Psoas muscle (tissue), 8 donors: ENCODE results near the gene CARHSP1. TPM values are rescaled to one million over a fixed set of nuclear protein-coding genes. Genes with fewer than 3 reads are reported as not detected.

Experiments used
- ATAC-seq, 4 donors: fragments of 200-7000 bp; cut with Tn5 transposase; one replicate each; pipeline ENCODE4 v1.9.1; 2020; ENCODE audit warnings: moderate library complexity in 3 of 4, mild to moderate bottlenecking in 2 of 4
- DNase-seq, 2 donors: peaks; one replicate each; pipeline ENCODE4 v3.0.0-alpha.2; 2020
- H3K27ac ChIP-seq: fragments of 200-600 bp; one replicate; pipeline ENCODE4 v1.8.0; 2022
- H3K27me3 ChIP-seq, 3 donors: fragments of 200-600 bp in 1 of 3; one replicate each; pipeline versions ENCODE4 v1.6.1 to v1.8.0; 2013 to 2022; ENCODE audit warnings: low read length in 2 of 3, mild to moderate bottlenecking in 2 of 3, moderate library complexity in 1 of 3; ENCODE audit not compliant: insufficient read depth in 3 of 3
- H3K36me3 ChIP-seq, 2 donors: fragments of 200-600 bp in 1 of 2; one replicate each; pipeline versions ENCODE4 v1.6.1 to v1.8.0; 2013 to 2022; ENCODE audit warnings: low read depth in 1 of 2, mild to moderate bottlenecking in 1 of 2, moderate library complexity in 1 of 2; ENCODE audit not compliant: insufficient read depth in 1 of 2
- H3K4me1 ChIP-seq: fragments of 200-600 bp; one replicate; pipeline ENCODE4 v1.8.0; 2022
- H3K4me3 ChIP-seq: fragments of 200-600 bp; one replicate; pipeline ENCODE4 v1.8.0; 2022; ENCODE audit warnings: mild to moderate bottlenecking
- H3K9me3 ChIP-seq: fragments of 200-600 bp; one replicate; pipeline ENCODE4 v1.8.0; 2022
- WGBS, 3 donors: extraction: QIAGEN DNeasy Blood & Tissue Kit; methylation state at CpG; one replicate each; pipeline versions ENCODE4 v1.1.6 to v1.1.7; 2013; 5-methylcytosine and 5-hydroxymethylcytosine counted together
- intact Hi-C, 2 donors: fragments of 100-400 bp; cut with DNase I; formaldehyde crosslinking; loops; one replicate each; pipeline versions ENCODE4 v1.11.0 to v1.14.2; 2022
- polyA plus RNA-seq, 3 donors: library from polyadenylated mRNA; stranded (reverse); fragments of 200-250 nt; gene quantifications; one replicate each; pipeline ENCODE4 v1.2.3, GENCODE V29; 2013
- total RNA-seq, 4 donors: library from RNA; stranded (reverse); fragmentation: NEBNext Ultra II Directional in 2 of 4; extraction: Animal tissue kit (Norgen Biotek cat#: 25700) in 2 of 4; gene quantifications; one replicate each; pipeline versions ENCODE4 v1.2.1 to v1.2.4, GENCODE V29; 2021 to 2023
- TF ChIP-seq, protein P1 (sequence below): fragments of 200-600 bp; IDR thresholded peaks from one replicate; pipeline ENCODE4 v1.8.0; 2022; ENCODE audit warnings: antibody characterized with exemption
- donor health status: healthy with polysubstance abuse.
- donor health status: DM: no; HTN: no; CAD: no; lungs with moderate emphysema.
- donor health status: Bipolar disorder and iron deficiency.
- donor health status: healthy.
- donor health status: DM: yes; HTN: yes; CAD: no.
- donor health status: DM: no; HTN: no; CAD: no.
- donor health status: DM: no; HTN: no; CAD: no.
- donor health status: DM: yes; HTN: yes; CAD: no.

The CARHSP1 gene
- total and polyA plus RNA-seq, 7 donors: 9.8 to 23.0 (median 16.6) TPM

DNA sequence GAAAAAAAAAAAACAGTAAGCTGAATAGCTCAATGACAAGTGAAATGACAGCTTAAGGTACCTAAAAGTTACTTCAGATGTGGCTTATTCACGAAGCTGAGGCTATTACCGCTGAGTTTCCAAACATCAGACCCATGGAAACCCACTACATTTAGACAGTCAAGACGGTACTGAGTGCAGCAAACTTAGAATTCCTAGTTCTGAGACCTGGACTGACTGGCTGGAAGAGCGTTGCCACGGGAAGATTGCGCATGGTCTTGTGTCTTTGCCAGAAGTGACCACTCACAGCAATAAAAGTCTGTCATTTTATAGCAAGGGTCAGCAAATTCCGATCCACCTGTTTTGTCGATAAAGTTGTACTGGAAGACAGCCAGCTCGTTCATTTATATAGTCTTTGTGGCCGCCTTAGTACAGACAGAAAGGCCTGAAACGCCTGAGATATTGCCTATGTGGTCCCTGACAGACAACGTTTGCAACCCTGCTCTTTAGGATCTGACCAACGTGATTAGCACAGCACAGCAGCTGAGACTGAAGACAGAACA, 32.6 kb upstream of the CARHSP1 start:
- Histone ChIP-seq H3K4me3 (no peak overlapping the region), H3K27me3 (no peaks in the 10 kb centered on the region), H3K9me3 (no peaks in the 10 kb centered on the region), H3K4me1 (no peaks in the 10 kb centered on the region), H3K36me3 (peaks cover 31 to 100% of the 10 kb centered on the region in 2 donors), H3K27ac (no peak overlapping the region)
- no peak for DNase-seq
- TF ChIP-seq, protein P1, sequence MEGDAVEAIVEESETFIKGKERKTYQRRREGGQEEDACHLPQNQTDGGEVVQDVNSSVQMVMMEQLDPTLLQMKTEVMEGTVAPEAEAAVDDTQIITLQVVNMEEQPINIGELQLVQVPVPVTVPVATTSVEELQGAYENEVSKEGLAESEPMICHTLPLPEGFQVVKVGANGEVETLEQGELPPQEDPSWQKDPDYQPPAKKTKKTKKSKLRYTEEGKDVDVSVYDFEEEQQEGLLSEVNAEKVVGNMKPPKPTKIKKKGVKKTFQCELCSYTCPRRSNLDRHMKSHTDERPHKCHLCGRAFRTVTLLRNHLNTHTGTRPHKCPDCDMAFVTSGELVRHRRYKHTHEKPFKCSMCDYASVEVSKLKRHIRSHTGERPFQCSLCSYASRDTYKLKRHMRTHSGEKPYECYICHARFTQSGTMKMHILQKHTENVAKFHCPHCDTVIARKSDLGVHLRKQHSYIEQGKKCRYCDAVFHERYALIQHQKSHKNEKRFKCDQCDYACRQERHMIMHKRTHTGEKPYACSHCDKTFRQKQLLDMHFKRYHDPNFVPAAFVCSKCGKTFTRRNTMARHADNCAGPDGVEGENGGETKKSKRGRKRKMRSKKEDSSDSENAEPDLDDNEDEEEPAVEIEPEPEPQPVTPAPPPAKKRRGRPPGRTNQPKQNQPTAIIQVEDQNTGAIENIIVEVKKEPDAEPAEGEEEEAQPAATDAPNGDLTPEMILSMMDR: no peak
- intact Hi-C loops: no loop called here
- 78 to 83% (median 82%) methylated on average over 13 of the region's 13 CpGs for WGBS, 3 donors
- no peak for ATAC-seq

DNA sequence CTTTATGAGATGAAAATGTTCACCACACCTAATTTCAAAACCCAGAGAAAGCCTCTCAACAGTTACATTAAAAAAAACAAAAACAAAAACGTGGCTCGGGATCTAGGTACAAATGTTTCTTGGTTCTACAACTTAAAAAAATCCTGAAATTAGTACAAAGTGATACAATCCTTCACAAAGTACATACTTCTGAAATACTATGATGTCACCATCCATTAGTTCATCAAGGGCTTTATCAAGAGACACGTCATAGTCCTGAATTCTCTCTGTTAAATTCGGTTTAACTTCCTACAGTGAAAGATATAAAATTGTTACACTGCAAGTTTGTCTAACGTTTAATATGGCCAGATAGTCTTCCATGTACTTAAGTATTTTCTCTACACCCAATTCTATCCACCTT, 31.5 kb upstream of the CARHSP1 start:
- intact Hi-C loops: no loop called here

DNA sequence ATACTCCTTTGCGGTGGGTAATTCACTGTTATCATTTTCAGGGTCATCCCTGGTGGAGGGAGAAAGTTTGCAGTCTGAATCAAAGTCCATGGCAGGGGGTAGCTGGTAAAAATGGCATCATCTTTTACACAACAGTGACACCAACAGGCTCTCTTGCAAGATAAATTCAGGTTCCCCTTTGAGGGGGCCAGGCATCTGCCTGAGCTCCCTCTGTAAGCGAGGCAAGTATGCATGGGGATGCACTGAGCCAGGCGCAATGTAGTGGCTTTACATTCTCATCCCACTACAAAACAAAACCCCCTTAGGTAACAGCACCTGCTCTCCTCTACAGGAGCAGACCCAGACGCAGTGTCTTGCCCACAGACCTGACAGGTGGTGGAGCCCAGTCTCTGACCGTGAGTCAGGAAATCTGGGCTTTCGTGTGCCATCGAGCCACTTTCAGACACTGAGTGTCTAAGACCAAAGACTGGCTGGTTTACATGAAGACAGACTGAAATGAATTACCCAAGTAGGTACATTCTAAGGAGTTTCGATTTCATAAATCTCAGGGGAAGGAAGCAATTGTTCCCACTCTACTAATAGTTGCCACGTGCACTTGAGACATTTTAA, 31.0 kb upstream of the CARHSP1 start:
- H3K4me1 ChIP-seq: no peaks in the 10 kb centered on the region
- intact Hi-C loops: loop anchor here in 1 of 2 donors (10.0 kb wide), 1 partner anchor 215 kb away; no protein-coding TSS in a partner anchor
- no peak for ATAC-seq
- WGBS, 3 donors: 84 to 90% (median 87%) methylated on average over 9 of the region's 9 CpGs
- TF ChIP-seq, protein P1: no peak
- H3K27me3 ChIP-seq: no peaks in the 10 kb centered on the region
- peaks cover 26 to 100% of the 10 kb centered on the region in 2 donors for H3K36me3 ChIP-seq
- no peak for DNase-seq
- no peaks in the 10 kb centered on the region for H3K9me3 ChIP-seq
- no peak overlapping the region for H3K27ac ChIP-seq
- no peak overlapping the region for H3K4me3 ChIP-seq

More for the DNA sequence above, 31.5 kb upstream of the CARHSP1 start:
- Histone ChIP-seq H3K36me3 (peaks cover 26 to 100% of the 10 kb centered on the region in 2 donors), H3K27me3 (no peaks in the 10 kb centered on the region), H3K4me3 (no peak overlapping the region), H3K9me3 (no peaks in the 10 kb centered on the region), H3K27ac (no peak overlapping the region), H3K4me1 (no peaks in the 10 kb centered on the region)
- ATAC-seq: no peak
- TF ChIP-seq, protein P1: no peak
- WGBS, 3 donors: 78 to 88% (median 78%) methylated on average over 5 of the region's 5 CpGs
- DNase-seq: no peak

DNA sequence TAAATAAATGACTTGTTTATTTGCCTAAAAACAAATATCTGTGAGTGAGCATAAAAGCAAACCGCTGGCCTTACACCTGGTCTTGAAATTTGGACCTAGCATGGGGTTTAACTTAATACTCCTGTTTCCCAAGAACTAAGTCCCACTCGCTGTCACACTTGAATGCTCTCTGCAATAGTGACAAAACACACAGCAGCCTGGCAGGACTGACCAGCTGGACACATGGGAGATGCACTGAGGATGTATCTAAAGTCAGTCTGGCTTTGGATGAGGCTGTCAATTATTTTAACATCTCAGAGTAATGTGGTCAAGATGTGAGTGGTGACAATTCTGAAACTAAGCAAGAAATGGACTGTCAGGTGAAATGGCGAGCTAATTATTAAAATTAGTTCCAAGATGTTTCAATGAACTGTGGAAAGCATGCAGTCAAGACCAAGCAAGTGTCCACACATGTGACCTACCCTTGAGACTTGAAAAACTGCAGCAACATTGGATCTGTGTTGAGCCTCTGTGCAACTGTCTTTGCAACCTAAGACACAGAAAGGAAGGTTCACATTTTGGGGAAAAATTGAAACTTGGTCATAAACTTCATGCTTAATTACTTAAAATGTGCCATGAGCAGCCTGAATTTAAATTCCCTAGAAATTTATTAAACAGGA, 30.0 kb upstream of the CARHSP1 start:
- intact Hi-C loops: loop anchor here in 1 of 2 donors (10.0 kb wide), 1 partner anchor 216 kb away; no protein-coding TSS in a partner anchor
- no peak for ATAC-seq
- Histone ChIP-seq H3K4me3 (no peak overlapping the region), H3K4me1 (no peaks in the 10 kb centered on the region), H3K36me3 (peaks cover 26 to 100% of the 10 kb centered on the region in 2 donors), H3K27me3 (no peaks in the 10 kb centered on the region), H3K9me3 (no peaks in the 10 kb centered on the region), H3K27ac (no peak overlapping the region)
- DNase-seq: no peak
- TF ChIP-seq, protein P1: no peak
- WGBS, 3 donors: 91 to 98% (median 94%) methylated on average over 3 of the region's 3 CpGs
